NB4 (cell line): ENCODE results near the gene TRAIP.

ENCODE experiments used
- CTCF ChIP-seq: IDR thresholded peaks from one replicate; pipeline ENCODE4 v1.5.1; 2012; ENCODE audit warnings: low read depth, low read length
- POLR2A ChIP-seq: IDR thresholded peaks from 2 replicates; pipeline ENCODE4 v1.6.1; 2011; ENCODE audit warnings: mild to moderate bottlenecking; ENCODE audit not compliant: insufficient read length; ENCODE audit errors: extremely low read depth

GRCh38 chr3:49896345-49896744 is 40.0 kb upstream of the TRAIP start:
- TF ChIP-seq CTCF (no peak), POLR2A (no peak)
